GM23338 (cell line): ENCODE measurements around the gene TMEM127. TPM values are rescaled to one million over a fixed set of nuclear protein-coding genes. Genes with fewer than 3 reads are reported as not detected.

Experiments used
- ATAC-seq: fragments of 200-7000 bp; cut with Tn5 transposase; 3 replicates; pipeline ENCODE4 v1.9.1; 2020
- DNase-seq: peaks from one replicate; pipeline ENCODE4 v3.0.0-alpha.2; 2015; ENCODE audit warnings: low spot score
- H2AFZ ChIP-seq: fragments of 200-600 bp; sonication (generic); 2 replicates; pipeline ENCODE4 v1.8.0; 2016; ENCODE audit warnings: antibody characterized with exemption, mild to moderate bottlenecking, moderate library complexity
- H3F3A ChIP-seq: fragments of 200-600 bp; sonication (generic); replicated peaks from 2 replicates; pipeline ENCODE4 v1.8.0; 2017; ENCODE audit warnings: antibody characterized with exemption, mixed run types, low read depth
- H3K27ac ChIP-seq: fragments of 200-600 bp; sonication (generic); 2 replicates; pipeline ENCODE4 v1.6.1; 2016; ENCODE audit warnings: low read depth
- H3K27me3 ChIP-seq: fragments of 200-600 bp; sonication (generic); 2 replicates; pipeline ENCODE4 v1.8.0; 2016; ENCODE audit warnings: mild to moderate bottlenecking, mixed run types, moderate library complexity; ENCODE audit not compliant: insufficient read depth
- H3K36me3 ChIP-seq: fragments of 200-600 bp; sonication (generic); 2 replicates; pipeline ENCODE4 v1.8.0; 2016; ENCODE audit warnings: mild to moderate bottlenecking; ENCODE audit not compliant: insufficient read depth
- H3K4me1 ChIP-seq: fragments of 200-600 bp; sonication (generic); 2 replicates; pipeline ENCODE4 v1.8.0; 2016; ENCODE audit warnings: mild to moderate bottlenecking, moderate library complexity; ENCODE audit not compliant: insufficient read depth
- H3K4me2 ChIP-seq: fragments of 200-600 bp; sonication (generic); 2 replicates; pipeline ENCODE4 v1.7.1; 2017; ENCODE audit warnings: mixed run types
- H3K4me3 ChIP-seq: fragments of 200-600 bp; sonication (generic); 2 replicates; pipeline ENCODE4 v1.6.1; 2016; ENCODE audit warnings: mixed run types
- H3K79me2 ChIP-seq: fragments of 200-600 bp; sonication (generic); replicated peaks from 2 replicates; pipeline ENCODE4 v1.8.0; 2017; ENCODE audit warnings: mild to moderate bottlenecking; ENCODE audit not compliant: insufficient read depth
- H3K9me2 ChIP-seq: fragments of 200-600 bp; sonication (generic); 2 replicates; pipeline ENCODE4 v1.8.0; 2017; ENCODE audit not compliant: insufficient read depth
- H4K20me1 ChIP-seq: fragments of 200-600 bp; sonication (generic); replicated peaks from 2 replicates; pipeline ENCODE4 v1.8.0; 2017; ENCODE audit warnings: mild to moderate bottlenecking; ENCODE audit not compliant: insufficient read depth
- H3K27ac Mint-ChIP-seq: 2 replicates; pipeline ENCODE4 v1.8.0; 2020; ENCODE audit warnings: inconsistent platforms, mild to moderate bottlenecking, moderate library complexity, mixed read lengths
- H3K27me3 Mint-ChIP-seq: 3 replicates; pipeline ENCODE4 v1.8.0; 2022; ENCODE audit warnings: low read depth, mild to moderate bottlenecking, moderate library complexity, mixed read lengths, inconsistent platforms; ENCODE audit not compliant: insufficient read depth, poor library complexity
- H3K36me3 Mint-ChIP-seq: 3 replicates; pipeline ENCODE4 v1.8.0; 2021; ENCODE audit warnings: low read depth, mild to moderate bottlenecking, inconsistent platforms, moderate library complexity, mixed read lengths
- H3K4me1 Mint-ChIP-seq: 3 replicates; pipeline ENCODE4 v1.8.0; 2020; ENCODE audit warnings: mild to moderate bottlenecking, inconsistent platforms, mixed read lengths
- H3K4me3 Mint-ChIP-seq: 3 replicates; pipeline ENCODE4 v1.8.0; 2021; ENCODE audit warnings: moderate library complexity, mild to moderate bottlenecking, inconsistent platforms, mixed read lengths
- H3K9me3 Mint-ChIP-seq: 3 replicates; pipeline ENCODE4 v1.8.0; 2020; ENCODE audit warnings: moderate library complexity, mild to moderate bottlenecking, inconsistent platforms, mixed read lengths
- CREB1 ChIP-seq: fragments of 250-450 bp; sonication (Bioruptor Pico); IDR thresholded peaks from 2 replicates; pipeline ENCODE4 v1.5.0; 2020; ENCODE audit warnings: low read depth, mild to moderate bottlenecking, moderate library complexity
- ETS1 ChIP-seq: IDR thresholded peaks from 2 replicates; pipeline ENCODE4 v1.6.1; 2016; ENCODE audit warnings: antibody characterized with exemption
- EZH2 ChIP-seq: fragments of 200-600 bp; sonication (generic); IDR thresholded peaks from one replicate; pipeline ENCODE4 v1.8.0; 2017; ENCODE audit warnings: antibody characterized with exemption, mild to moderate bottlenecking, low read depth; ENCODE audit not compliant: unreplicated experiment
- EZH2phosphoT487 ChIP-seq: fragments of 200-600 bp; sonication (generic); IDR thresholded peaks from one replicate; pipeline ENCODE4 v1.8.1; 2018; ENCODE audit warnings: antibody characterized with exemption; ENCODE audit not compliant: unreplicated experiment
- REST ChIP-seq: IDR thresholded peaks from one replicate; pipeline ENCODE4 v1.6.1; 2018; ENCODE audit warnings: antibody characterized with exemption; ENCODE audit not compliant: unreplicated experiment
- STAT1 ChIP-seq: IDR thresholded peaks from one replicate; pipeline ENCODE4 v1.6.1; 2016; ENCODE audit warnings: antibody characterized with exemption; ENCODE audit not compliant: unreplicated experiment
- ZNF331 ChIP-seq: fragments of 250-450 bp; sonication (Bioruptor Pico); IDR thresholded peaks from 2 replicates; pipeline ENCODE4 v1.5.0; 2020; ENCODE audit warnings: low read depth, mild to moderate bottlenecking, moderate library complexity
- ZNF462 ChIP-seq: fragments of 250-450 bp; sonication (Bioruptor Pico); IDR thresholded peaks from 2 replicates; pipeline ENCODE4 v1.5.0; 2020; ENCODE audit warnings: mild to moderate bottlenecking, moderate library complexity
- polyA plus RNA-seq: library from polyadenylated mRNA; unstranded; fragments of >200 nt; fragmentation: Nextera tagmentation; extraction: Ambion mirVana; gene quantifications from 2 replicates; pipeline ENCODE4 v1.2.1, GENCODE V29; 2016
- total RNA-seq: library from RNA; depleted of rRNA; stranded (reverse); fragments of >200 nt; shearing (Covaris generic); gene quantifications from 2 replicates; pipeline ENCODE4 v1.2.3, GENCODE V29; 2014

Gene TMEM127
- total and polyA plus RNA-seq, 2 experiments from 2014 or later, result 4.9 to 19.9 TPM

- TF ChIP-seq ZNF462 (CRISPR knock-in tag), result no peak
These were observed 16.1 kb downstream of the TMEM127 start (continued) for GRCh38 chr2:96249654-96250053.

GRCh38 chr2:96248624-96249023 is 17.2 kb downstream of the TMEM127 start:
- Histone ChIP-seq H3K4me3 (no peak overlapping the region), H4K20me1 (no peaks in the 10 kb centered on the region), H3K4me1 (no peaks in the 10 kb centered on the region), H3K4me2 (no peak overlapping the region), H3K9me2 (no peaks in the 10 kb centered on the region), H3K27me3 (no peaks in the 10 kb centered on the region), H3K79me2 (no peaks in the 10 kb centered on the region), H2AFZ (no peak overlapping the region), H3K36me3 (no peaks in the 10 kb centered on the region), H3K27ac (no peak overlapping the region), H3F3A (no peaks in the 10 kb centered on the region)
- ATAC-seq (no peak), DNase-seq (no peak)
- H3K9me3 Mint-ChIP-seq, result no peaks in the 10 kb centered on the region; the same call in 1 of the 3 replicates
- H3K36me3 Mint-ChIP-seq, result peaks cover 21% of the 10 kb centered on the region
- H3K4me3 Mint-ChIP-seq, result no peak overlapping the region
- H3K4me1 Mint-ChIP-seq, result peaks cover 3% of the 10 kb centered on the region; the same call in 1 of the 3 replicates
- no peak overlapping the region for H3K27ac Mint-ChIP-seq
- peaks cover 4% of the 10 kb centered on the region for H3K27me3 Mint-ChIP-seq
- TF ChIP-seq EZH2phosphoT487 (no peak), EZH2 (no peak), ZNF331 (CRISPR knock-in tag) (no peak), REST (no peak), CREB1 (CRISPR knock-in tag) (no peak), ETS1 (no peak), STAT1 (no peak)
